Measurements from ENCODE around the gene NUDT3. TPM values are rescaled to one million over a fixed set of nuclear protein-coding genes. Genes with fewer than 3 reads are reported as not detected.

The NUDT3 gene
- total and polyA plus RNA-seq, 9 of the 15 experiments (the other 6 are each of a cell fraction or from before 2014, with no cell fraction given), result 5.4 to 81.2 (median 56.4) TPM

GRCh38 chr6:34343806-34344205 lies 48.7 kb downstream of the NUDT3 start:
- CTCF ChIA-PET (ENCODE audit: low intra/inter-chr PET ratio), result no interaction called here
- no peak for TF ChIP-seq ZNF717 (CRISPR knock-in tag; IDR thresholded peaks at IDR 0.05)
- 0 out of 2 replicates have a peak, but pooled peaks have one; percentile 8 for TF ChIP-seq POLR2H (tag; IDR thresholded peaks at IDR 0.05; ENCODE audit: low read depth)
- H3K4me1 ChIP-seq (replicated peaks in 1 of 2; ENCODE audit: control insufficient read depth in 2 of 2, insufficient read depth in 2 of 2, low read length in 2 of 2), result peaks cover 0 to 14% of the 10 kb centered on the region in 2 experiments; a peak in 2 of 5 replicates
- H3K27me3 ChIP-seq (ENCODE audit: control insufficient read depth in 2 of 2, insufficient read depth in 2 of 2, low read length in 2 of 2), result no peaks in the 10 kb centered on the region
- peaks cover 41% of the 10 kb centered on the region; the same call in 2 of the 3 replicates for H3K36me3 ChIP-seq (ENCODE audit: control insufficient read depth, insufficient read depth, low read length)
- BruUV-seq (replicated peaks), result no TSS peak
- no peaks in the 10 kb centered on the region for H3K9me1 ChIP-seq (ENCODE audit: control insufficient read depth, insufficient read depth, low read length)
- in situ Hi-C loops (cut with MboI) (no loop called here), intact Hi-C loops (cut with micrococcal nuclease) (no loop called here)
- DNase-seq (ENCODE audit: extremely low read depth in 1 of 4, low spot score in 3 of 4) (no peak), ATAC-seq (no peak), FAIRE-seq (no peak)
- H2AFZ ChIP-seq (ENCODE audit: low read depth, low read length), result no peak overlapping the region
- POLR2A ChIA-PET, result interaction anchor here (0.6 to 1.7 kb wide), 4 partner anchors 10 to 104 kb away, joined by 3 to 7 read pairs (median 4); no protein-coding TSS in a partner anchor
- no peak overlapping the region for H3K4me3 ChIP-seq
- H3K4me2 ChIP-seq (ENCODE audit: insufficient read depth, low read length), result no peak overlapping the region
- peaks cover 93% of the 10 kb centered on the region for H3K79me2 ChIP-seq (ENCODE audit: control insufficient read depth, insufficient read depth, low read length)
- peaks cover 14% of the 10 kb centered on the region for H4K20me1 ChIP-seq (replicated peaks; ENCODE audit: control insufficient read depth, insufficient read depth, low read length)
- no peaks in the 10 kb centered on the region for H3K9me3 ChIP-seq (replicated peaks; ENCODE audit: control insufficient read depth, insufficient read depth, low read depth, low read length)
- H3K9ac ChIP-seq (ENCODE audit: insufficient read depth in 1 of 2, low read depth in 2 of 2, low read length in 2 of 2), result no peak overlapping the region
- H3K27ac ChIP-seq (ENCODE audit: extremely low read depth, low read depth, low read length), result no peak overlapping the region

GRCh38 chr6:34342247-34342646 lies 50.2 kb downstream of the NUDT3 start:
- Histone ChIP-seq H3K9me1 (ENCODE audit: control insufficient read depth, insufficient read depth, low read length) (no peaks in the 10 kb centered on the region), H3K79me2 (ENCODE audit: control insufficient read depth, insufficient read depth, low read length) (peaks cover 97% of the 10 kb centered on the region), H3K4me3 (no peak overlapping the region), H4K20me1 (replicated peaks; ENCODE audit: control insufficient read depth, insufficient read depth, low read length) (peaks cover 14% of the 10 kb centered on the region), H3K9me3 (replicated peaks; ENCODE audit: control insufficient read depth, insufficient read depth, low read depth, low read length) (no peaks in the 10 kb centered on the region), H3K36me3 (ENCODE audit: control insufficient read depth, insufficient read depth, low read length) (peaks cover 55% of the 10 kb centered on the region; the same call in 2 of the 3 replicates), H3K27me3 (ENCODE audit: control insufficient read depth in 2 of 2, insufficient read depth in 2 of 2, low read length in 2 of 2) (no peaks in the 10 kb centered on the region), H2AFZ (ENCODE audit: low read depth, low read length) (no peak overlapping the region), H3K9ac (ENCODE audit: insufficient read depth in 1 of 2, low read depth in 2 of 2, low read length in 2 of 2) (no peak overlapping the region), H3K4me1 (replicated peaks in 1 of 2; ENCODE audit: control insufficient read depth in 2 of 2, insufficient read depth in 2 of 2, low read length in 2 of 2) (peaks cover 0 to 14% of the 10 kb centered on the region in 2 experiments; a peak in 2 of 5 replicates), H3K4me2 (ENCODE audit: insufficient read depth, low read length) (no peak overlapping the region), H3K27ac (ENCODE audit: extremely low read depth, low read depth, low read length) (no peak overlapping the region)
- ATAC-seq (no peak), FAIRE-seq (no peak), DNase-seq (ENCODE audit: extremely low read depth in 1 of 4, low spot score in 3 of 4) (no peak)
- no TSS peak for BruUV-seq (replicated peaks)
- intact Hi-C loops (cut with micrococcal nuclease) (no loop called here), in situ Hi-C loops (cut with MboI) (no loop called here)
- POLR2A ChIA-PET, result interaction anchor here (0.9 to 1.7 kb wide), 3 partner anchors 10 to 36 kb away, joined by 3 to 7 read pairs (median 4); no protein-coding TSS in a partner anchor
- CTCF ChIA-PET (ENCODE audit: low intra/inter-chr PET ratio), result no interaction called here
- TF ChIP-seq SNIP1 (IDR thresholded peaks at IDR 0.05; ENCODE audit: low read depth) (no peak), FOXM1 (IDR thresholded peaks at IDR 0.05; ENCODE audit: low read depth) (no peak), FOXM1 (CRISPR knock-in tag; IDR thresholded peaks at IDR 0.05; ENCODE audit: low read depth) (no peak), ZNF3 (CRISPR knock-in tag; IDR thresholded peaks at IDR 0.05) (no peak), NFE2 (IDR thresholded peaks at IDR 0.05; ENCODE audit: low read depth) (no peak), SRSF7 (optimal IDR thresholded peaks at IDR 0.05; ENCODE audit: low read depth, low read length) (no peak), NR2C1 (IDR thresholded peaks at IDR 0.05) (no peak), NR2C1 (tag; IDR thresholded peaks at IDR 0.05) (no peak), NFIX (CRISPR knock-in tag; IDR thresholded peaks at IDR 0.05; ENCODE audit: low read depth) (no peak), FOXJ2 (tag; IDR thresholded peaks at IDR 0.05) (no peak), YBX1 (IDR thresholded peaks at IDR 0.05) (no peak), ZNF785 (CRISPR knock-in tag; IDR thresholded peaks at IDR 0.05) (no peak), LARP7 (IDR thresholded peaks at IDR 0.05) (no peak)
- TF ChIP-seq, protein P1, sequence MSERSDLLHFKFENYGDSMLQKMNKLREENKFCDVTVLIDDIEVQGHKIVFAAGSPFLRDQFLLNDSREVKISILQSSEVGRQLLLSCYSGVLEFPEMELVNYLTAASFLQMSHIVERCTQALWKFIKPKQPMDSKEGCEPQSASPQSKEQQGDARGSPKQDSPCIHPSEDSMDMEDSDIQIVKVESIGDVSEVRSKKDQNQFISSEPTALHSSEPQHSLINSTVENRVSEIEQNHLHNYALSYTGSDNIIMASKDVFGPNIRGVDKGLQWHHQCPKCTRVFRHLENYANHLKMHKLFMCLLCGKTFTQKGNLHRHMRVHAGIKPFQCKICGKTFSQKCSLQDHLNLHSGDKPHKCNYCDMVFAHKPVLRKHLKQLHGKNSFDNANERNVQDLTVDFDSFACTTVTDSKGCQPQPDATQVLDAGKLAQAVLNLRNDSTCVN (CRISPR knock-in tag; IDR thresholded peaks at IDR 0.05), result no peak
- TF ChIP-seq, protein P2, sequence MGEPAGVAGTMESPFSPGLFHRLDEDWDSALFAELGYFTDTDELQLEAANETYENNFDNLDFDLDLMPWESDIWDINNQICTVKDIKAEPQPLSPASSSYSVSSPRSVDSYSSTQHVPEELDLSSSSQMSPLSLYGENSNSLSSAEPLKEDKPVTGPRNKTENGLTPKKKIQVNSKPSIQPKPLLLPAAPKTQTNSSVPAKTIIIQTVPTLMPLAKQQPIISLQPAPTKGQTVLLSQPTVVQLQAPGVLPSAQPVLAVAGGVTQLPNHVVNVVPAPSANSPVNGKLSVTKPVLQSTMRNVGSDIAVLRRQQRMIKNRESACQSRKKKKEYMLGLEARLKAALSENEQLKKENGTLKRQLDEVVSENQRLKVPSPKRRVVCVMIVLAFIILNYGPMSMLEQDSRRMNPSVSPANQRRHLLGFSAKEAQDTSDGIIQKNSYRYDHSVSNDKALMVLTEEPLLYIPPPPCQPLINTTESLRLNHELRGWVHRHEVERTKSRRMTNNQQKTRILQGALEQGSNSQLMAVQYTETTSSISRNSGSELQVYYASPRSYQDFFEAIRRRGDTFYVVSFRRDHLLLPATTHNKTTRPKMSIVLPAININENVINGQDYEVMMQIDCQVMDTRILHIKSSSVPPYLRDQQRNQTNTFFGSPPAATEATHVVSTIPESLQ (CRISPR knock-in tag; IDR thresholded peaks at IDR 0.05), result no peak
